IPS-11a (cell line): Measurements from ENCODE around the gene GMPPA.

ENCODE experiments used
- H3K4me3 ChIP-seq: one replicate; pipeline ENCODE4 v1.5.1; 2013; ENCODE audit warnings: low read depth, low read length, control low read depth

GMPPA gene

DNA sequence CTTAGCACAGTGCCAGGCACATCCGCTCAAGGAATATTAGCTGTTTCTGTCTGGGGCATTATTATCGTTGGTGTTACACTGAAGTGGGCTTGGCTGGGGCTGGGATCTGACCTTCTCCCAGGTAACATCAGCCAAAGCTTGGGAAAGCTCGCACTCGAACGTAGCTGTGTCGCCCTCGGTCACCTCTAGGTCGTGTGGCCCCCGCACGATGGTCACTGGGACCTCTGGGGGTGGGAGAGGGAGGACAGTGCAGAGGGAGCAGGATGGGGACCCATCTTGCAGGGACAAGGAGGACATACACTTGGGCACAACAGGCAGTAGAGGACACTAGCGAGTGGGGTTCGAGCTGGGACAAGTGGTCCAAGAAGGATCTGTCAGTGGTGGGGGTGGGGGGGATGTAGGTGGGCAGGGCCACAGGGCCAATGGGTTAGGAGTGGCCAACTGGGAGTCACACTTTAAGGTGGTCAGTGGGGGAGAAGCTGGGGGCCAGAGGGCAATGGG lies 54.8 kb downstream of the GMPPA start:
- no peak overlapping the region for H3K4me3 ChIP-seq

DNA sequence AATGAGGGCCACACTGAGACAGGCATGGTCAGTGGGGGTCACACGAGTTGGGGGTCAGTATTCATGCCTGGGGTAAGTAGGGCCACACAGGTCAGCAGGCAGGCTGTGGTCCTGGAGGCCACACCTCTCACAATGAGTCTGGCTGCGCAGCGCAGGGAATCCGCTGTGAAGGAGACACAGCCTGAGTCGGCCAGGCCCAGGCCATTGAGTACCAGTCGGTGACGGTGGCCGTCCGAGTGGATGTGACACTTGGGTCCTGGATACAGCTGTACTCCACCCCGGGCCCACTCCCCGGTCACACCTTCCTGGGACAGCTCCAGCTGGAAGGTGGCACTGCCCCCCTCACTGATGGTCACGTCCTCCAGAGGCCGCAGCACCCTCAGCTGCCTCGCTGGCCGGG lies 55.7 kb downstream of the GMPPA start:
- no peak overlapping the region for H3K4me3 ChIP-seq

DNA sequence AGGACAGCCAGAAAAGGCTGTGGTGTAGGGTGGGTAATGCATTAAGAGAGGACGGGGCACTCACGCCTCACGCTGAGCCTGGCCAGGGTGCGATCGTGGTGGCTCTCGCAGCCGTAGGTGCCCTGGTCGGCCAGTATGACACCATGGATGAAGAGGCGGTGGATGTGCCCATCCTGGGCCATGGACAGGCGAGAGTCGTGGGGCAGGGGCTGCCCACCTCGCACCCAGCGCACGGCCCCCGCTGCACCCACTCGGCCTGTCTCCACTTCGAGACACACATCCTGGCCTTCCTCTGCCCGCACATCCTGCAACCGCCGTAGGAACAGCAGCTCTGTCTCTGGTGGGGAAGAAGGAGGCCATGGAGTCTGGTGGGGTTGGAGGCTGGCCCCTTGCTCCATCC lies 57.3 kb downstream of the GMPPA start:
- H3K4me3 ChIP-seq: no peak overlapping the region

GRCh38 chr2:219556413-219556812 lies 57.7 kb downstream of the GMPPA start:
- no peak overlapping the region for H3K4me3 ChIP-seq
